ENCODE measurements around the gene NDUFAF8.

The NDUFAF8 gene, protein sequence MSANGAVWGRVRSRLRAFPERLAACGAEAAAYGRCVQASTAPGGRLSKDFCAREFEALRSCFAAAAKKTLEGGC

GRCh38 chr17:81238815-81239713 is at the start of gene NDUFAF8, which contains the start of gene TEPSIN:
TSS of gene NDUFAF8 (plus strand) at chr17:81239318. CDS start at chr17:81239364, 46 bp downstream.
TSS of gene TEPSIN (minus strand) at chr17:81239055. CDS start at chr17:81239033, 22 bp downstream.
- DNase-seq = peak; percentile 100

GRCh38 chr17:81189670-81190530 is 49.2 kb upstream of the NDUFAF8 start:
- DNase-seq = no peak

GRCh38 chr17:81190591-81190990 is 48.5 kb upstream of the NDUFAF8 start:
- DNase-seq = no peak

- no peak for DNase-seq
Measured at GRCh38 chr17:81191116-81191515, 48.0 kb upstream of the NDUFAF8 start.

DNA sequence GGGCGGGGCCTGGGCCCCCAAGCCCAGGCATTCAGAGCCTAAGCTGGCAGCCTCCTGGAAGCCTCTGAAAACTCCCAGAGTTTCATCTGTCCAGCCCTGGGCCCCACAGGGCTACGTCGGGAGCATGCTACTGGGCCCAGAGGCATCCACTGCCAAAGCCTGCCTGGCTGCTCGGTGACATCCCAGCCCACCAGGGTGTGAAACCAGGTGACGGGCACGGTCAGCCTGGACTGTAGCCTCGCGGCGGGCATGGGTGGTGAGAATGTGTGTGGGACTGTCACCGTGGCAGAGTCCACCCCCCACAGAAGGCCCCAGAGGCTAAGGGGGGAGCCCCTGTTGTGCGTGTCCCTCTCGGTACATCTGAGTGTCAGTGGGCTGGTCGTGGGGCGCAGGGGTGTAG is 47.5 kb upstream of the NDUFAF8 start:
- DNase-seq = no peak

- DNase-seq = no peak
Measured at GRCh38 chr17:81192386-81193050, 46.6 kb upstream of the NDUFAF8 start.

GRCh38 chr17:81193051-81193410 is 46.1 kb upstream of the NDUFAF8 start:
- no peak for DNase-seq

DNA sequence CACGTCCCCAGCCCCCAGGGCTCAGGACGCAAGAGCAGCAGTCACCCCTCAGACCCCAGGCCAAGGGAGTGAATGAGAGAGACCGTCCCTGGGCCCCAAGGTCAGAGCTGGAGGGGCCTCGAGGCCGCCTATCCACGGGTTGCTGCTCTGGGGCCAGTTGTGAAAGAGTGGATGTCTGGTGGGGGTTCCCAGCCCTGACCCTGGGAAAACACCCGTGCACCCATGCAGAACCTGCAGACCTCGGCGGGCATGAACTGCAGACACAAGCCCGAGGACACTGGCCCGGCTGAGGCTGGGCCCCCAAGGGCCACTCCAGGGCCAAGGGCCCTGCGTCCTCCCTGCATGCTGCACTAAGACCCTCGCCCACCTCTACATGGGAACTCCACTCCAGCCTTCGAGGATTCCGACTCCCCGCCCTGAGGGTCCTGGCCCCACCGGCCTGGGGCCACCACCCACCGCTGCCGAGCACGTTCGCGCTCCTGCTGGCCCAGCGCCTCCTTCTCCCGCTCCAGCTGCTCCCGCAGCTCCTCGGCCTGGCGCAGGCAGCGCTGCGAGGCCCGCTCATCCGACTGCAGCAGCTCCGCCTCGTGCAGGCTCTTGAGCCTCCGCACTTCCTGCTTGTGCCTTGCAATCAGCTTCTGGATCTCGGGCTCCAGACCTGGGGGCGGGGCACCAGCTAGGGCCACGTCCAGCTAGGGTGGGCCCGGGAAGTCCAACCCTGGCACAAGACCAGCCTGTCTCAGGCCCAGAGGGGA is 45.5 kb upstream of the NDUFAF8 start:
- DNase-seq = no peak

- no peak for DNase-seq
Measured at GRCh38 chr17:81194225-81194760, 44.8 kb upstream of the NDUFAF8 start.

GRCh38 chr17:81194941-81195901 is 43.9 kb upstream of the NDUFAF8 start:
- no peak for DNase-seq

- no peak for DNase-seq
Measured at GRCh38 chr17:81195941-81196495, 43.1 kb upstream of the NDUFAF8 start.

DNA sequence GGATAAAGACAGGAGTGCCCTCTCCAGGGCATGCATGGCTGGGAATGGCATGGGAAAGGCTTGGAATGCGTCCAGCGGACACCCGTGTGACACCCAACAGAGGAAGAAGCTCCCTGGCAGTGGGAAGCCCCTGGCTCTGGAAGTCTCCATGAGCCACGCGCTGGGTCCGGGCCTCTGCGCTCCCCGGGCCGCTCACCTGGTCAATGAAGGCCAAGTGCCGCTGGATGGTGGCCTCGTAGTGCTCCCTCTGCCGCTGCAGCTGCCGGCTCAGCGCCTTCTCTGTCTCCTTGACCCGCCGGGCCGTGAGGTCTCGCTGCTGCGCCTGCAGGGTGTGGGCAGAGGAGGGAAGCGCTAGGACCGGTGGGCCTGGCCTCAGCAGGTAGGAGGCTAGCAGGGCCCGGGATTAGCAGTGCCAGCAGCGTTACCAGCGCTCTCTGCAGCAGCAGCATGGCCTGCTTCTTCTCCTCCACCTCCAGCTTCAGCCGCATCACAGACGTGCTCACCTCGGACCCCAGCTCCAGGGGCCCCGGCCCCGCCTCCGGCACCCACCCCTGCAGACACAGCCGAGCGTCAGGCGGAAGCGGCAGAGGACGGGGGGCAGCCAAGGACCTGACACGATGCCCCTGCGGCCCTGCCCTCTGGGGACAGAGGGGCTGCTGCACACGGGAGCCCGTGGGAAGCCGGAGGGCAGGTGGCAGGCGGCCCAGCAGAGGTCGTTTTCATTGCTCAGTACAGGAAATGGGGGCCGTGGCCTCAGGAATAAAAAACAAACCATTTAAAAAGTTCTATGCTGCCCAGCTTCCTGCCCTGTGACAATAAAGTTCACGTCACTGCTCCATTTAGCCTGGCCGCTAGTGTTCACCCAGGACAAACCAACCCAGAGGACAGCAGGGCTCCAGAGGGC is 42.4 kb upstream of the NDUFAF8 start:
- DNase-seq = no peak

DNA sequence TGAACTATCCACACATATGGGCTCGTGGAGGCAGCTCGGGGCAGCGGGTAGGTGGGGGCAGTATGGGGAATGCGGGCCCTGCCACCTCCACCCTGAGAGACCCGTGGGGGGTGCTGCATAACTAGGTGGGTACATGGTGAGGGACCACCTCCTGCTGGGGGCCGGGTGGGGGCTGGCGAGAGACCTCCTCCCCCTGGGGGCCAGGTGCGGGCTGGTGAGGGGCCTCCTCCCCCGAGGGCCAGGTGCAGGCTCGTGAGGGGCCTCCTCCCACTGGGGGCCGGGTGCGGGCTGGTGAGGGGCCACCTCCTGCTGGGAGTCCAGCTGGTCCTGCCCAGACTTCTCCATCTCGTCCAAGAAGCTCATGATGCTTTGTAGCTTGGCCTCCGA is 41.7 kb upstream of the NDUFAF8 start:
- DNase-seq = no peak

- no peak for DNase-seq
Measured at GRCh38 chr17:81197831-81198490, 41.2 kb upstream of the NDUFAF8 start.

- no peak for DNase-seq
Measured at GRCh38 chr17:81198826-81199481, 40.2 kb upstream of the NDUFAF8 start.

DNA sequence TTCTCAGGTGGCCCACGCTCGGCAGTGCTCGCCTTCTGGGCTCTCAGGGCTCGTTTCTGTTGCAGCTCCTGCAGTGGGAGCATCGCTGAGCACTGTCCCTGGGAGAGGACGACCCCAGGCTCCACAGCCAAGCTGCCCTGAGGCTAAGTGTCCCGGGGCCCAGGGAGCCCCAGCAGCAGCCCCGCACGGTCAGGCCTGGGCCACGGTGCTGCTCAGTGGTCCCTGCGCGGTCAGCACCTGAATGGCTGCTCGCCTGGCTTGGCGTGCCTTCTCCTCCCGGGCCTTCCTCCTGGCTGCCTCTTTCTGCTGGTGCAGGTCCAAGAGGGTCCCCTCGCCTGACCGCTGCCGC is 39.7 kb upstream of the NDUFAF8 start:
- no peak for DNase-seq

DNA sequence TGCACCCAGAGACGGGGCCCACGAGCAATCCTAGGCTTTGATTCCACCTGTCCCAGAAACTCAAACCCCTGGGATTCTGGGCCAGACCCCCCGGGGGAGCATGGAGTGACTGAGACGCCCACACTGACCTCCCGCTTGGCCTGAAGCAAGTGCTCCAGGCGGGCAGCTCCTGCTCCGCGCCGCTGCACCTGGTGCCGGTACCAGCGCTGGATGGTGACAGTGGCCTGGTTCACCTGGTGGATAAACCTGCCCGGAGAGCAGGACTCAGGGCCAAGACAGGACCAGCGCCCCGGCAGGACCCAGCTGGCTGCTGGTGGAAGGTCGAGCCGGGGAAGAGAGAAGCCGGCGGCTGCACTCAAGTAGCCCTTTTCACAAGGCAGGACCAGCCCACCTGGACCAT is 38.9 kb upstream of the NDUFAF8 start:
- DNase-seq = no peak
